Activated T-cell treated with anti-CD3 and anti-CD28 coated beads, Interleukin-2, amount 50 U/mL, for 4 hours (primary cell): ENCODE results near the gene AOAH. TPM values are rescaled to one million over a fixed set of nuclear protein-coding genes. Genes with fewer than 3 reads are reported as not detected.
"Not testable (repeated sequence)": the region's sequence is repeated elsewhere in the genome, so short reads cannot be mapped to it uniquely, and the experiment has no call there.

ENCODE experiments used
- ATAC-seq, 2 donors: fragments of 200-7000 bp; cut with Tn5 transposase; one replicate each; pipeline ENCODE4 v1.10.0; 2021
- DNase-seq: peaks from one replicate; pipeline ENCODE4 v3.0.0-alpha.2; 2020
- H3K27me3 Mint-ChIP-seq: one replicate; pipeline ENCODE4 v1.8.0; 2021; ENCODE audit warnings: low read depth, mixed read lengths
- H3K36me3 Mint-ChIP-seq: one replicate; pipeline ENCODE4 v1.8.0; 2022; ENCODE audit warnings: mixed read lengths; ENCODE audit not compliant: insufficient read depth
- H3K4me1 Mint-ChIP-seq: one replicate; pipeline ENCODE4 v1.8.0; 2021; ENCODE audit warnings: low read depth, mixed read lengths
- H3K4me3 Mint-ChIP-seq: one replicate; pipeline ENCODE4 v1.8.0; 2021; ENCODE audit warnings: mild to moderate bottlenecking, moderate library complexity, mixed read lengths
- H3K9me3 Mint-ChIP-seq: one replicate; pipeline ENCODE4 v1.8.0; 2021; ENCODE audit warnings: mixed read lengths
- total RNA-seq, 3 donors: library from RNA; stranded (reverse); gene quantifications; one replicate each; pipeline ENCODE4 v1.2.1, GENCODE V29; 2021

AOAH gene
- total RNA-seq, 3 donors from 2014 or later, result 5.5 to 14.3 (median 9.6) TPM

DNA sequence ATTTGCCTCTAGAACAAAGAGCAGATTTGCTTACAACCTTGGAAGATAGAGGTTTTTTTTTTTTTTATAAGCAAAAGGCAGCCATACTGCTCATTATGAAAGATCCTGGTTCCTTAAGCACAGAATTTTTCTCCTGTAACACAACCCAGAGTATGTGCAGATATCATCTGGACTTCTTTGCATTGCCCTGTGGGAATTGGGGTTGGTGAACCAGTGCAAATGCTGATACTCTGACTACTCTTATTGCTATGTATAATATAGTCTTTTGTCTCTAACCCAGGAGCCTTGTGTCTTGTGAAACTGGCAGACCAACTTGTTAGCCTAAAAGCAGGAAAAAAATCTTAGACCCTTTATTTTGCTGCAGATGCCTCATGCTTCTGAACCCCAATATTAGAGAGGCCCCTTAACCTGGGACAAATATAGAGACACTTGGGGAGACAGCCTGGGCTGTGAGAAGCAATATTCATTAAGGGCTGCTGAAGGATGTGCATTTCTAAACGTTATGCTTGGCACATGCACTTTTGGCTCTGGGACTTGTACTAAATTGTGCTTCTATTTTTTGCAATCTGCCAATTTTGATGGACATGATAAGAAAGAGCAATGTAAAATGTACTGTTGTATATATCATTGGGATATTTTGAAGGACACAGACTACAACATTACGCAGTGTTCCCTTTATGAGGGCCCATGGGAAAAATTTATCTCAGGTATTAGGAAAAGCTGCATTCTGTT is 255.8 kb downstream of the AOAH start:
- Mint-ChIP-seq H3K9me3 (no peaks in the 10 kb centered on the region), H3K27me3 (peaks cover 7% of the 10 kb centered on the region), H3K4me3 (no peak overlapping the region), H3K4me1 (no peaks in the 10 kb centered on the region), H3K36me3 (no peaks in the 10 kb centered on the region)
- ATAC-seq (no peak), DNase-seq (no peak)

DNA sequence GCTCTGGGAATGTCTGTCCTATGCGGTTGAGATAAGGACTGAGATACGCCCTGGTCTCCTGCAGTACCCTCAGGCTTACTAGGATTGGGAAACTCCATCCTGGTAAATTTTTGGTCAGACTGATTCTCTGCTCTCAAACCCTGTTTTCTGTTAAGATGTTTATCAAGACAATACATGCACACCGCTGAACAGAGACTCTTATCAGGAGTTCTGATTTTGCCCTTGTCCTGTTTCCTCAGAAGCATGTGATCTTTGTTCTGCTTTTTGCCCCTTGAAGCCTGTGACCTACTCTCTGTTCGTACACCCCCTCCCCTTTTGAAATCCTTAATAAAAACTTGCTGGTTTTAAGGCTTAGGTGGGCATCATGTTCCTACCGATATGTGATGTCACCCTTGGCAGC is 258.3 kb downstream of the AOAH start:
- DNase-seq, H3K27me3 Mint-ChIP-seq, H3K9me3 Mint-ChIP-seq, H3K36me3 Mint-ChIP-seq, ATAC-seq, H3K4me3 Mint-ChIP-seq, H3K4me1 Mint-ChIP-seq: not testable (repeated sequence)

DNA sequence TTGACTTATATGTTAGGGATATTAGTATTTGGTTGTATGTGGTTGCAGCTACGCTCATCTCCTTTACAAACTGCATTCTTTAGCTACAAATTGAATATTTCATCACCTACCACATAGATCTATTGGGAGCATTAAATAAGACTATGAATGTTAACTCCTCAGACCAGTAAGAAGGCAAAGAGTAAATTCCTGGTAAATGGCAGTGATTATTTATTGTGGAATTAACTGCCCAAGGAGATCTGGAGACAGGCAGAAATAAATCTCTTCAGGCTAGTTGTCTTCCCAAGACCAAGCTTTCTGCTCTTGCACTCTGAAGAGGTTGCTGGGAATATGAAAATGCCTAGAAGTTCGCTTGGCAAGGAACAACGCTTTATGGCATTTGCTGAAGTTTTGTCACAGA is 260.0 kb downstream of the AOAH start:
- no peak for ATAC-seq
- no peak for DNase-seq
- Mint-ChIP-seq H3K9me3 (no peaks in the 10 kb centered on the region), H3K4me1 (no peaks in the 10 kb centered on the region), H3K4me3 (no peak overlapping the region), H3K27me3 (peaks cover 3% of the 10 kb centered on the region), H3K36me3 (no peaks in the 10 kb centered on the region)
